ENCODE measurements around the gene NEUROG1. TPM values are rescaled to one million over a fixed set of nuclear protein-coding genes. Genes with fewer than 3 reads are reported as not detected.

NEUROG1 gene
- total and polyA plus RNA-seq, 2 of the 13 experiments (the other 11 are each of a cell fraction or from before 2014, with no cell fraction given): not detected

- TF ChIP-seq DZIP1 (CRISPR knock-in tag; IDR thresholded peaks at IDR 0.05): no peak
- TF ChIP-seq MBD4 (IDR thresholded peaks at IDR 0.05; ENCODE audit: borderline replicate concordance, low read length): no peak
- peak; percentile 52 for TF ChIP-seq SKI (IDR thresholded peaks at IDR 0.05; ENCODE audit: partially characterized antibody)
- peak; percentile 34; the same call in 1 of the 2 replicates for TF ChIP-seq NCOR1 (IDR thresholded peaks at IDR 0.05; ENCODE audit: borderline replicate concordance, low read length)
- no peak for TF ChIP-seq GTF2F1 (IDR thresholded peaks at IDR 0.05; ENCODE audit: low read length)
- TF ChIP-seq NCOA2 (CRISPR knock-in tag; IDR thresholded peaks at IDR 0.05): peak; percentile 69; the same call in 1 of the 2 replicates
- peak; percentile 68; the same call in 1 of the 2 replicates for TF ChIP-seq SOX5 (CRISPR knock-in tag; IDR thresholded peaks at IDR 0.05; ENCODE audit: borderline replicate concordance)
- TF ChIP-seq SKIL (CRISPR knock-in tag; IDR thresholded peaks at IDR 0.05; ENCODE audit: borderline replicate concordance): peak; percentile 33; the same call in 1 of the 2 replicates
- TF ChIP-seq ZNF746 (CRISPR knock-in tag; IDR thresholded peaks at IDR 0.05): 0 out of 2 replicates have a peak, but pooled peaks have one; percentile 21
- peak; percentile 86 for TF ChIP-seq PRPF4 (IDR thresholded peaks at IDR 0.05; ENCODE audit: low read depth, low read length, poor library complexity, severe bottlenecking)
- no peak for TF ChIP-seq HNRNPH1 (optimal IDR thresholded peaks at IDR 0.05; ENCODE audit: low read depth, low read length)
- TF ChIP-seq HNF4A (CRISPR knock-in tag; IDR thresholded peaks at IDR 0.05): peak; percentile 38; the same call in 1 of the 2 replicates
- TF ChIP-seq ZKSCAN8 (CRISPR knock-in tag; IDR thresholded peaks at IDR 0.05; ENCODE audit: borderline replicate concordance): no peak
- no peak for TF ChIP-seq ZNF660 (CRISPR knock-in tag; IDR thresholded peaks at IDR 0.05; ENCODE audit: borderline replicate concordance, low read depth)
- TF ChIP-seq ZFX (CRISPR knock-in tag; IDR thresholded peaks at IDR 0.05; ENCODE audit: low read depth): 0 out of 2 replicates have a peak, but pooled peaks have one; percentile 21
- peak; percentile 30; the same call in 1 of the 2 replicates for TF ChIP-seq SALL2 (CRISPR knock-in tag; IDR thresholded peaks at IDR 0.05)
- peak; percentile 56 for TF ChIP-seq AGO2 (optimal IDR thresholded peaks at IDR 0.05; ENCODE audit: low read depth, low read length)
- TF ChIP-seq ZBTB25 (CRISPR knock-in tag; IDR thresholded peaks at IDR 0.05): 0 out of 2 replicates have a peak, but pooled peaks have one; percentile 13
- 0 out of 4 replicates have a peak, but pooled peaks of 1 of the 2 experiments have one; percentile 36 for TF ChIP-seq KLF16 (CRISPR knock-in tag; IDR thresholded peaks at IDR 0.05)
- TF ChIP-seq ZNF180 (CRISPR knock-in tag; IDR thresholded peaks at IDR 0.05; ENCODE audit: borderline replicate concordance, low read depth): no peak
- TF ChIP-seq ZBTB7B (CRISPR knock-in tag; IDR thresholded peaks at IDR 0.05): 0 out of 2 replicates have a peak, but pooled peaks have one; percentile 22
- TF ChIP-seq BCL6 (CRISPR knock-in tag; IDR thresholded peaks at IDR 0.05): peak; percentile 91
- no peak for TF ChIP-seq ZNF20 (CRISPR knock-in tag; IDR thresholded peaks at IDR 0.05)
Measured at GRCh38 chr5:135488727-135489465, 46.9 kb downstream of the NEUROG1 start (continued).
